Testis (tissue), 5 donors: Measurements from ENCODE around the gene ECEL1. TPM values are rescaled to one million over a fixed set of nuclear protein-coding genes. Genes with fewer than 3 reads are reported as not detected.

Source experiments
- DNase-seq: peaks from one replicate; pipeline ENCODE4 v3.0.0-alpha.2; 2019
- H3K27ac ChIP-seq, 2 donors: fragments of 200-600 bp; sonication (generic); one replicate each; pipeline ENCODE4 v1.5.1; 2019
- H3K27me3 ChIP-seq: fragments of 200-600 bp; sonication (generic); one replicate; pipeline ENCODE4 v1.5.1; 2019
- H3K36me3 ChIP-seq: fragments of 200-600 bp; sonication (generic); one replicate; pipeline ENCODE4 v1.5.1; 2017; ENCODE audit warnings: low read depth; ENCODE audit errors: missing control alignments
- H3K4me1 ChIP-seq: fragments of 200-600 bp; sonication (generic); one replicate; pipeline ENCODE4 v1.5.1; 2019
- H3K4me3 ChIP-seq, 2 donors: fragments of 200-600 bp; sonication (generic); one replicate each; pipeline ENCODE4 v1.5.1; 2017 to 2019
- H3K9me3 ChIP-seq: fragments of 200-600 bp; sonication (generic); one replicate; pipeline ENCODE4 v1.5.1; 2017
- POLR2A ChIP-seq: fragments of 450-650 bp; IDR thresholded peaks from one replicate; pipeline ENCODE4 v1.6.1; 2017; ENCODE audit warnings: antibody characterized with exemption, mild to moderate bottlenecking, moderate library complexity
- WGBS, 2 donors: methylation state at CpG; one replicate each; pipeline ENCODE4 v1.1.5; 2018; 5-methylcytosine and 5-hydroxymethylcytosine counted together
- intact Hi-C: fragments of 100-400 bp; cut with DNase I; formaldehyde crosslinking; loops from one replicate; pipeline ENCODE4 v1.15.1; 2023; ENCODE audit warnings: low total_unique reads
- long read RNA-seq, 2 donors: transcript quantifications; one replicate each; lab custom pipeline, GENCODE V29; 2026
- polyA plus RNA-seq: library from polyadenylated mRNA; stranded (reverse); fragments of 350-450 nt; fragmentation: Illumina TruSeq; extraction: RNeasy Lipid Tissue Mini Kit (QIAGEN cat#74804); gene quantifications from one replicate; pipeline ENCODE4 v1.2.3, GENCODE V29; 2014; ENCODE audit warnings: low read depth, low replicate concordance; ENCODE audit not compliant: insufficient read depth
- total RNA-seq, 2 donors: library from RNA; depleted of rRNA; stranded (reverse); fragments of >200 nt; gene quantifications; one replicate each; pipeline ENCODE4 v1.2.3, GENCODE V29; 2016
- TF ChIP-seq, protein P1 (sequence below), 3 experiments: fragments of 450-650 bp in 2 of 3; fragments of 200-600 bp in 1 of 3; sonication (generic) in 1 of 3; IDR thresholded peaks; one replicate each; pipeline ENCODE4 v1.5.1; 2016 to 2019; ENCODE audit warnings: antibody characterized with exemption in 3 of 3, mild to moderate bottlenecking in 2 of 3, moderate library complexity in 1 of 3

The ECEL1 gene
- total RNA-seq (1 to 10 TPM; 2.7 to 8.7 TPM), polyA plus RNA-seq (4.3 TPM)
- long read RNA-seq, donor 1, result 0 reads
- long read RNA-seq, donor 2, result 0 reads

DNA sequence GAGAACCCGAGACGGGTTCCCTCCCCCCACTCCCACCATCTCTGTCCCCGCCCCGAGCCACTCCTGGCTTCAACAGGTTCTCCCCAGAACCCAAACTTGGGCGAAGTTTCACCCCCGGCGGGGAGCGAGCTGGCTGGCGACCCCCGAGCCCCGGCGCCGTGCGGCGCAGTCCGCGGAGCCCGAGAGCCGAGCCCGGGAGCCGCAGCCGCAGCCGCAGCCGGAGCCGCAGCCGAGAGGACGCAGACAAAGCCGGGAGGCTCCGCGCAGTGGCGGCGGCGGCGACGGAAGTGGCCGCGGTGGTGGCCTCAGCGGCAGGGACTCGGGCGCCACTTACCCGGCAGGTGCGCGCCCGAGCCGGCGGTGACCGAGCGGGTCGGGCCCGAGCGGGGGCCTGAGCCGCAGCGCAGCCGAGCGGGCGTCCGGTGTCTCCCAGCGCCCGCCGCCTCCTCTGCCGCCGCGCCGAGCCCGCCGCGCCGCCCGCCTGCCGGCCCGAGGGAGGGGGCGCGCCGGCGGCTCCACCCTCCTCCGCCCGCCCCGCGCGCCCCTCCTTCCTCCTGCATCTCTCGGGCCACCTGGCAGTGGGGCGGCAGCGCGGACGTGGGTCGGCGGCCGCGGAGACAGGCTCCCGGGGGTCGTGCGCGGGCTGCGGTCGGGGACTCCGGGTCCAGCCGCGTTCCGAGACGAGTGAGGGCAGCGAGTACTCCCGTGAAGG lies at the start of gene ECEL1:
Gene ECEL1 (minus strand): TSS at position 450 of the 712 bp plus-strand sequence. CDS start 1,181 bp downstream, outside the sequence.
- no peak within 1 kb of the TSS for H3K27ac ChIP-seq
- peaks cover 4% of the 10 kb centered on the region for H3K4me1 ChIP-seq
- no peaks in the 10 kb centered on the region for H3K27me3 ChIP-seq
- peak within 1 kb of the TSS; percentile 12 to 38 for H3K4me3 ChIP-seq
- intact Hi-C loops, result no loop called here
- no peaks in the 10 kb centered on the region for H3K9me3 ChIP-seq
- no peak for TF ChIP-seq POLR2A
- TF ChIP-seq, protein P1, sequence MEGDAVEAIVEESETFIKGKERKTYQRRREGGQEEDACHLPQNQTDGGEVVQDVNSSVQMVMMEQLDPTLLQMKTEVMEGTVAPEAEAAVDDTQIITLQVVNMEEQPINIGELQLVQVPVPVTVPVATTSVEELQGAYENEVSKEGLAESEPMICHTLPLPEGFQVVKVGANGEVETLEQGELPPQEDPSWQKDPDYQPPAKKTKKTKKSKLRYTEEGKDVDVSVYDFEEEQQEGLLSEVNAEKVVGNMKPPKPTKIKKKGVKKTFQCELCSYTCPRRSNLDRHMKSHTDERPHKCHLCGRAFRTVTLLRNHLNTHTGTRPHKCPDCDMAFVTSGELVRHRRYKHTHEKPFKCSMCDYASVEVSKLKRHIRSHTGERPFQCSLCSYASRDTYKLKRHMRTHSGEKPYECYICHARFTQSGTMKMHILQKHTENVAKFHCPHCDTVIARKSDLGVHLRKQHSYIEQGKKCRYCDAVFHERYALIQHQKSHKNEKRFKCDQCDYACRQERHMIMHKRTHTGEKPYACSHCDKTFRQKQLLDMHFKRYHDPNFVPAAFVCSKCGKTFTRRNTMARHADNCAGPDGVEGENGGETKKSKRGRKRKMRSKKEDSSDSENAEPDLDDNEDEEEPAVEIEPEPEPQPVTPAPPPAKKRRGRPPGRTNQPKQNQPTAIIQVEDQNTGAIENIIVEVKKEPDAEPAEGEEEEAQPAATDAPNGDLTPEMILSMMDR (IDR thresholded peaks at IDR 0.05), result no peak
- DNase-seq, result no peak
- H3K36me3 ChIP-seq, result no peaks in the 10 kb centered on the region
- 4% methylated on average over 32 of the region's 102 CpGs; no CpG with 5 or more reads in 1 of the 2 donors for WGBS, 2 donors

DNA sequence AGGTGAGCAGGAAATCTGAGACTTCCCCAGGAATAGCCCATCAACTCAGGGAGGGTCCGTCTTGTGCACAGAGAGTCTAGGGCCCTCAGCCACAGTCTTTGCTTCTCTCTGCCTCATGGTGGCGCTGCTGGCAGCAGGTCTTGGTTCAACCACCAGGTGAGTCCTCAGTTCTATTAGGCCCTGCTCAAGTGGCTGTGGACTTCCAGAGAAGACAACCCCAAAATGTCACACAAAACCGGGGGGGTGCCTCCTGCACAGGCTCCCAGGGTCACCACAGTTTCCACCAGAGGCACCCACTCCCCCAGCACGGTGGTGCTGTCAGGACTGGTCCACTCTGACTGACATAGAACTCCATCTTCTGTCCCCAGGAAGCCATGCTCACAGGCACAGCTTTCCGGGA lies 49.4 kb upstream of the ECEL1 start:
- no peak overlapping the region for H3K4me3 ChIP-seq
- H3K36me3 ChIP-seq, result no peaks in the 10 kb centered on the region
- no peak overlapping the region for H3K27ac ChIP-seq
- H3K9me3 ChIP-seq, result no peaks in the 10 kb centered on the region
- no peak for DNase-seq
- H3K4me1 ChIP-seq, result no peaks in the 10 kb centered on the region
- no peaks in the 10 kb centered on the region for H3K27me3 ChIP-seq
- intact Hi-C loops, result no loop called here
- TF ChIP-seq, protein P1 (IDR thresholded peaks at IDR 0.05), result peak in 2 of 3 experiments; percentile 7 to 19
- TF ChIP-seq POLR2A, result no peak
- 74 to 85% methylated on average over 4 to 5 of the region's 5 CpGs for WGBS, 2 donors

- H3K36me3 ChIP-seq, result no peaks in the 10 kb centered on the region
- H3K4me3 ChIP-seq, result no peak overlapping the region
- no peaks in the 10 kb centered on the region for H3K9me3 ChIP-seq
- no peak for DNase-seq
- intact Hi-C loops, result no loop called here
- 89 to 94% methylated on average over 5 of the region's 5 CpGs for WGBS, 2 donors
- no peaks in the 10 kb centered on the region for H3K27me3 ChIP-seq
- H3K27ac ChIP-seq, result no peak overlapping the region
- no peaks in the 10 kb centered on the region for H3K4me1 ChIP-seq
- no peak for TF ChIP-seq POLR2A
- TF ChIP-seq, protein P1 (IDR thresholded peaks at IDR 0.05), result no peak
These were observed 48.3 kb upstream of the ECEL1 start for GRCh38 chr2:232535761-232536530.

GRCh38 chr2:232534940-232535651 lies 47.5 kb upstream of the ECEL1 start:
- Histone ChIP-seq H3K27ac (no peak overlapping the region), H3K36me3 (no peaks in the 10 kb centered on the region), H3K4me3 (no peak overlapping the region), H3K4me1 (no peaks in the 10 kb centered on the region), H3K9me3 (no peaks in the 10 kb centered on the region), H3K27me3 (no peaks in the 10 kb centered on the region)
- no peak for TF ChIP-seq POLR2A
- TF ChIP-seq, protein P1 (IDR thresholded peaks at IDR 0.05), result no peak
- DNase-seq, result no peak
- intact Hi-C loops, result no loop called here
- 85 to 86% methylated on average over 12 of the region's 14 CpGs for WGBS, 2 donors
